ENCODE data around the gene DGKD. TPM values are rescaled to one million over a fixed set of nuclear protein-coding genes. Genes with fewer than 3 reads are reported as not detected.

DGKD gene
- total RNA-seq, 1 experiment from 2014 or later: 41.4 TPM

DNA sequence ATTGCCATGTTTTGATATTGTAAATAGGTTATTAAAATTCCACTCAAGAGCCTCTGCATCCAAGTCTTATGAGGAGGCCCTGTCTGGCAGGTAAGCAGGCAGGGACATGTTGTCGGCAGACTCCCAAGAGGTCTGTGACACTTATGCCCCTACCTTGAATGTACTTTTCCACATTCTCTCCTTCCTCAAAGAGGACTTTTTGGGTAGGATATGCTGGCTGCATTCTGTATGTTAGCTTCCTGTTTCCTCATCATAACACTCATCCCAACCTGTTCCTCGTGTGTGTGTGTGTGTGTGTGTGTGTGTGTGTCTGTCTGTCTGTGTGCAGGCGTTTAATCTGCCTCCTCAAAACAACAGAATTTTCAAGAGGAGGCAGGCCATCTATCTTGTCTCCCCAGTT is 137.0 kb downstream of the DGKD start:
- TF ChIP-seq TP53 (CRISPR knock-in tag; IDR thresholded peaks at IDR 0.05): no peak
- TF ChIP-seq, protein P1, sequence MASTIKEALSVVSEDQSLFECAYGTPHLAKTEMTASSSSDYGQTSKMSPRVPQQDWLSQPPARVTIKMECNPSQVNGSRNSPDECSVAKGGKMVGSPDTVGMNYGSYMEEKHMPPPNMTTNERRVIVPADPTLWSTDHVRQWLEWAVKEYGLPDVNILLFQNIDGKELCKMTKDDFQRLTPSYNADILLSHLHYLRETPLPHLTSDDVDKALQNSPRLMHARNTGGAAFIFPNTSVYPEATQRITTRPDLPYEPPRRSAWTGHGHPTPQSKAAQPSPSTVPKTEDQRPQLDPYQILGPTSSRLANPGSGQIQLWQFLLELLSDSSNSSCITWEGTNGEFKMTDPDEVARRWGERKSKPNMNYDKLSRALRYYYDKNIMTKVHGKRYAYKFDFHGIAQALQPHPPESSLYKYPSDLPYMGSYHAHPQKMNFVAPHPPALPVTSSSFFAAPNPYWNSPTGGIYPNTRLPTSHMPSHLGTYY (CRISPR knock-in tag; IDR thresholded peaks at IDR 0.05): no peak
- TF ChIP-seq, protein P2, sequence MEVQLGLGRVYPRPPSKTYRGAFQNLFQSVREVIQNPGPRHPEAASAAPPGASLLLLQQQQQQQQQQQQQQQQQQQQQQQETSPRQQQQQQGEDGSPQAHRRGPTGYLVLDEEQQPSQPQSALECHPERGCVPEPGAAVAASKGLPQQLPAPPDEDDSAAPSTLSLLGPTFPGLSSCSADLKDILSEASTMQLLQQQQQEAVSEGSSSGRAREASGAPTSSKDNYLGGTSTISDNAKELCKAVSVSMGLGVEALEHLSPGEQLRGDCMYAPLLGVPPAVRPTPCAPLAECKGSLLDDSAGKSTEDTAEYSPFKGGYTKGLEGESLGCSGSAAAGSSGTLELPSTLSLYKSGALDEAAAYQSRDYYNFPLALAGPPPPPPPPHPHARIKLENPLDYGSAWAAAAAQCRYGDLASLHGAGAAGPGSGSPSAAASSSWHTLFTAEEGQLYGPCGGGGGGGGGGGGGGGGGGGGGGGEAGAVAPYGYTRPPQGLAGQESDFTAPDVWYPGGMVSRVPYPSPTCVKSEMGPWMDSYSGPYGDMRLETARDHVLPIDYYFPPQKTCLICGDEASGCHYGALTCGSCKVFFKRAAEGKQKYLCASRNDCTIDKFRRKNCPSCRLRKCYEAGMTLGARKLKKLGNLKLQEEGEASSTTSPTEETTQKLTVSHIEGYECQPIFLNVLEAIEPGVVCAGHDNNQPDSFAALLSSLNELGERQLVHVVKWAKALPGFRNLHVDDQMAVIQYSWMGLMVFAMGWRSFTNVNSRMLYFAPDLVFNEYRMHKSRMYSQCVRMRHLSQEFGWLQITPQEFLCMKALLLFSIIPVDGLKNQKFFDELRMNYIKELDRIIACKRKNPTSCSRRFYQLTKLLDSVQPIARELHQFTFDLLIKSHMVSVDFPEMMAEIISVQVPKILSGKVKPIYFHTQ (CRISPR knock-in tag; IDR thresholded peaks at IDR 0.05): no peak
- TF ChIP-seq, protein P3, sequence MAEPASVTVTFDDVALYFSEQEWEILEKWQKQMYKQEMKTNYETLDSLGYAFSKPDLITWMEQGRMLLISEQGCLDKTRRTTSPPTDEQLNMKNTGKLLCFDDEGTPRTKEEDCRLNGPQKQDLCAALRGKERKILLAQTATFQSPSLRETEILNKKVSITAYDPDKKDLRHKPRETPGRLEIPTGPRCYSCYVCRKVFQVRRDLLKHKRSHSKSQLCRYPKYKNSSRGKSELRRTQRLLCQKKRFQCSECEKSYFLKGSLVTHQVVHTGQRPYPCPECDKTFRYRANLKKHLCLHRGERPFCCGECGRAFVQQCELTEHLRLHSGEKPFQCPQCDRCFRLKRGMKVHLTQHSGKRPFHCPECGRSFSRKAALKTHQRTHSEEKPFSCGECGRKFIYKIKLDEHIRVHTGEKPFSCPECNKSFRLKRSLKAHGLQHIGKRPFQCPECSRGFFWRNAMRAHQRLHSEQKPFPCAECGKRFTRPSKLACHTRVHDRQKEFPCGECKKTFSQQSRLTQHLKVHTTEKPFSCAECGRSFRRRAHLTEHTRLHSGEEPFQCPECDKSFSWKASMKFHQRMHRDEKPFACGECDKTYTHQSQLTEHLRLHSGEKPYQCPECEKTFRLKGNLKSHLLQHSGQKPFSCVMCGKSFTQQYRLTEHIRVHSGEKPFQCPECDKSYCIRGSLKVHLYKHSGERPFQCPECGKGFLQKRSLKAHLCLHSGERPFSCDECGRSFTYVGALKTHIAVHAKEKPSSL (CRISPR knock-in tag; conservative IDR thresholded peaks at IDR 0.05): no peak
- TF ChIP-seq FOXK1 (CRISPR knock-in tag; IDR thresholded peaks at IDR 0.05): no peak
- no peak for TF ChIP-seq SP1 (CRISPR knock-in tag; conservative IDR thresholded peaks at IDR 0.05)
- TF ChIP-seq, protein P4, sequence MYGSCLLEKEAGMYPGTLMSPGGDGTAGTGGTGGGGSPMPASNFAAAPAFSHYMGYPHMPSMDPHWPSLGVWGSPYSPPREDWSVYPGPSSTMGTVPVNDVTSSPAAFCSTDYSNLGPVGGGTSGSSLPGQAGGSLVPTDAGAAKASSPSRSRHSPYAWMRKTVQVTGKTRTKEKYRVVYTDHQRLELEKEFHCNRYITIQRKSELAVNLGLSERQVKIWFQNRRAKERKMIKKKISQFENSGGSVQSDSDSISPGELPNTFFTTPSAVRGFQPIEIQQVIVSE (CRISPR knock-in tag; IDR thresholded peaks at IDR 0.05; ENCODE audit: borderline replicate concordance): no peak
- no peak for TF ChIP-seq ZNF232 (CRISPR knock-in tag; IDR thresholded peaks at IDR 0.05)
- TF ChIP-seq, protein P5, sequence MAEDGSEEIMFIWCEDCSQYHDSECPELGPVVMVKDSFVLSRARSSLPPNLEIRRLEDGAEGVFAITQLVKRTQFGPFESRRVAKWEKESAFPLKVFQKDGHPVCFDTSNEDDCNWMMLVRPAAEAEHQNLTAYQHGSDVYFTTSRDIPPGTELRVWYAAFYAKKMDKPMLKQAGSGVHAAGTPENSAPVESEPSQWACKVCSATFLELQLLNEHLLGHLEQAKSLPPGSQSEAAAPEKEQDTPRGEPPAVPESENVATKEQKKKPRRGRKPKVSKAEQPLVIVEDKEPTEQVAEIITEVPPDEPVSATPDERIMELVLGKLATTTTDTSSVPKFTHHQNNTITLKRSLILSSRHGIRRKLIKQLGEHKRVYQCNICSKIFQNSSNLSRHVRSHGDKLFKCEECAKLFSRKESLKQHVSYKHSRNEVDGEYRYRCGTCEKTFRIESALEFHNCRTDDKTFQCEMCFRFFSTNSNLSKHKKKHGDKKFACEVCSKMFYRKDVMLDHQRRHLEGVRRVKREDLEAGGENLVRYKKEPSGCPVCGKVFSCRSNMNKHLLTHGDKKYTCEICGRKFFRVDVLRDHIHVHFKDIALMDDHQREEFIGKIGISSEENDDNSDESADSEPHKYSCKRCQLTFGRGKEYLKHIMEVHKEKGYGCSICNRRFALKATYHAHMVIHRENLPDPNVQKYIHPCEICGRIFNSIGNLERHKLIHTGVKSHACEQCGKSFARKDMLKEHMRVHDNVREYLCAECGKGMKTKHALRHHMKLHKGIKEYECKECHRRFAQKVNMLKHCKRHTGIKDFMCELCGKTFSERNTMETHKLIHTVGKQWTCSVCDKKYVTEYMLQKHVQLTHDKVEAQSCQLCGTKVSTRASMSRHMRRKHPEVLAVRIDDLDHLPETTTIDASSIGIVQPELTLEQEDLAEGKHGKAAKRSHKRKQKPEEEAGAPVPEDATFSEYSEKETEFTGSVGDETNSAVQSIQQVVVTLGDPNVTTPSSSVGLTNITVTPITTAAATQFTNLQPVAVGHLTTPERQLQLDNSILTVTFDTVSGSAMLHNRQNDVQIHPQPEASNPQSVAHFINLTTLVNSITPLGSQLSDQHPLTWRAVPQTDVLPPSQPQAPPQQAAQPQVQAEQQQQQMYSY (CRISPR knock-in tag; IDR thresholded peaks at IDR 0.05): no peak
- TF ChIP-seq NFYB (CRISPR knock-in tag; conservative IDR thresholded peaks at IDR 0.05; ENCODE audit: low read depth): no peak
- no peak for TF ChIP-seq CBFB (CRISPR knock-in tag; IDR thresholded peaks at IDR 0.05; ENCODE audit: low read depth)
- TF ChIP-seq JAZF1 (CRISPR knock-in tag; IDR thresholded peaks at IDR 0.05): no peak
- Mint-ChIP-seq H3K4me1 (no peaks in the 10 kb centered on the region), H3K27me3 (ENCODE audit: low read depth) (no peaks in the 10 kb centered on the region), H3K4me3 (no peak overlapping the region), H3K9me3 (no peaks in the 10 kb centered on the region), H3K36me3 (no peaks in the 10 kb centered on the region), H3K27ac (no peak overlapping the region)
- DNase-seq (ENCODE audit: low spot score): no peak
- ChIA-PET CTCF (no interaction called here), POLR2A (no interaction called here)
- ATAC-seq: no peak

DNA sequence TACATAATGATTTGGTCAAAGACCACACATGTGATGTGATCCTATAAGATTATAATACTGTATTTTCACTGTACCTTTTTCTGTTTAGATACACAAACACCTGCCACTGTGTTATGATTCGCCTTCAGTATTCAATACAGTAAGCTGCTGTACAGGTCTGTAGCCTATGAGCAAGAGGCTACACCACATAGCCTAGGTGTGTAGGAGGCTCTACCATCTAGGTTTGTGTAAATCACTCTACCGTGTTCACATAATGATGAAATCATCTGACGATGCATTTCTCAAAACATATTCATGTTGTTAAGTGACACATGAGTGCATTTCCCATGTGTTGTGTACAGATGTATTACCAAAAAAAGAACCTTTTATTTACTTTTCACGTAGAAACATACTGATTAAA is 137.8 kb downstream of the DGKD start:
- H3K9me3 Mint-ChIP-seq: no peaks in the 10 kb centered on the region
- no peaks in the 10 kb centered on the region for H3K27me3 Mint-ChIP-seq (ENCODE audit: low read depth)
- no peaks in the 10 kb centered on the region for H3K36me3 Mint-ChIP-seq
- no peak for DNase-seq (ENCODE audit: low spot score)
- no peak overlapping the region for H3K27ac Mint-ChIP-seq
- CTCF ChIA-PET: no interaction called here
- POLR2A ChIA-PET: no interaction called here
- no peak for ATAC-seq
- no peaks in the 10 kb centered on the region; the same call in 1 of the 2 replicates for H3K4me1 Mint-ChIP-seq
- no peak overlapping the region for H3K4me3 Mint-ChIP-seq
- TF ChIP-seq, protein P6, sequence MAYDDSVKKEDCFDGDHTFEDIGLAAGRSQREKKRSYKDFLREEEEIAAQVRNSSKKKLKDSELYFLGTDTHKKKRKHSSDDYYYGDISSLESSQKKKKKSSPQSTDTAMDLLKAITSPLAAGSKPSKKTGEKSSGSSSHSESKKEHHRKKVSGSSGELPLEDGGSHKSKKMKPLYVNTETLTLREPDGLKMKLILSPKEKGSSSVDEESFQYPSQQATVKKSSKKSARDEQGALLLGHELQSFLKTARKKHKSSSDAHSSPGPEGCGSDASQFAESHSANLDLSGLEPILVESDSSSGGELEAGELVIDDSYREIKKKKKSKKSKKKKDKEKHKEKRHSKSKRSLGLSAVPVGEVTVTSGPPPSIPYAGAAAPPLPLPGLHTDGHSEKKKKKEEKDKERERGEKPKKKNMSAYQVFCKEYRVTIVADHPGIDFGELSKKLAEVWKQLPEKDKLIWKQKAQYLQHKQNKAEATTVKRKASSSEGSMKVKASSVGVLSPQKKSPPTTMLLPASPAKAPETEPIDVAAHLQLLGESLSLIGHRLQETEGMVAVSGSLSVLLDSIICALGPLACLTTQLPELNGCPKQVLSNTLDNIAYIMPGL (CRISPR knock-in tag; IDR thresholded peaks at IDR 0.05): no peak
- no peak for TF ChIP-seq RELA (CRISPR knock-in tag; IDR thresholded peaks at IDR 0.05; ENCODE audit: borderline replicate concordance)
- TF ChIP-seq, protein P7, sequence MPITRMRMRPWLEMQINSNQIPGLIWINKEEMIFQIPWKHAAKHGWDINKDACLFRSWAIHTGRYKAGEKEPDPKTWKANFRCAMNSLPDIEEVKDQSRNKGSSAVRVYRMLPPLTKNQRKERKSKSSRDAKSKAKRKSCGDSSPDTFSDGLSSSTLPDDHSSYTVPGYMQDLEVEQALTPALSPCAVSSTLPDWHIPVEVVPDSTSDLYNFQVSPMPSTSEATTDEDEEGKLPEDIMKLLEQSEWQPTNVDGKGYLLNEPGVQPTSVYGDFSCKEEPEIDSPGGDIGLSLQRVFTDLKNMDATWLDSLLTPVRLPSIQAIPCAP (CRISPR knock-in tag; IDR thresholded peaks at IDR 0.05): no peak
- no peak for TF ChIP-seq GABPB1 (CRISPR knock-in tag; IDR thresholded peaks at IDR 0.05)
- no peak for TF ChIP-seq NR2C2 (CRISPR knock-in tag; IDR thresholded peaks at IDR 0.05)
- TF ChIP-seq MXD4 (CRISPR knock-in tag; IDR thresholded peaks at IDR 0.05; ENCODE audit: borderline replicate concordance): no peak
